Stimulated activated CD4-positive, alpha-beta T cell treated with anti-CD3 and anti-CD28 coated beads, Interleukin-1b, Interleukin-23, amount 100 ng/mL, for 4 hours (primary cell): Measurements from ENCODE around the gene PTPRZ1.

ENCODE experiments used
- DNase-seq, 2 donors: peaks; one replicate each; pipeline ENCODE4 v3.0.0-alpha.2; 2020; ENCODE audit warnings: low read depth in 2 of 2

The PTPRZ1 gene

GRCh38 chr7:121954803-121955202 is 81.8 kb downstream of the PTPRZ1 start:
- DNase-seq = no peak

GRCh38 chr7:121957626-121958025 is 84.7 kb downstream of the PTPRZ1 start:
- no peak for DNase-seq

DNA sequence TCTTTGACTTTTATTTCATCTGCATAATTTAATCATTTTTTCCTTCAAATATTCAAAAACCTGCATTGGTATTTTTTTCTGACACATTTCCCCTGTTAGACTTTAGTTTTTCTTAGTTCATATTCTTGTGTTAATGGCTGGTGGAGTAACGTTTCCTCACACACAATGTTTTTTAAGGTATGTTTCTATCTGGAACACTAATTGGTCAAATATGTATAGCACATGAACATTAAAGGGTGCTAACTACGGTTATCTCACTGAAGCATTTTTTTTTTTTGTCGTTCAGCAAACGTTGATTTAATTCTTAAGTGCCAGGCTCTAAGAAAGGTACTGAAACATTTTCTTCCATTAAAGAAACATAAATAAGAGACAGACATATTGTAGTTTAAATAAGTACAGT is 87.7 kb downstream of the PTPRZ1 start:
- DNase-seq = no peak

DNA sequence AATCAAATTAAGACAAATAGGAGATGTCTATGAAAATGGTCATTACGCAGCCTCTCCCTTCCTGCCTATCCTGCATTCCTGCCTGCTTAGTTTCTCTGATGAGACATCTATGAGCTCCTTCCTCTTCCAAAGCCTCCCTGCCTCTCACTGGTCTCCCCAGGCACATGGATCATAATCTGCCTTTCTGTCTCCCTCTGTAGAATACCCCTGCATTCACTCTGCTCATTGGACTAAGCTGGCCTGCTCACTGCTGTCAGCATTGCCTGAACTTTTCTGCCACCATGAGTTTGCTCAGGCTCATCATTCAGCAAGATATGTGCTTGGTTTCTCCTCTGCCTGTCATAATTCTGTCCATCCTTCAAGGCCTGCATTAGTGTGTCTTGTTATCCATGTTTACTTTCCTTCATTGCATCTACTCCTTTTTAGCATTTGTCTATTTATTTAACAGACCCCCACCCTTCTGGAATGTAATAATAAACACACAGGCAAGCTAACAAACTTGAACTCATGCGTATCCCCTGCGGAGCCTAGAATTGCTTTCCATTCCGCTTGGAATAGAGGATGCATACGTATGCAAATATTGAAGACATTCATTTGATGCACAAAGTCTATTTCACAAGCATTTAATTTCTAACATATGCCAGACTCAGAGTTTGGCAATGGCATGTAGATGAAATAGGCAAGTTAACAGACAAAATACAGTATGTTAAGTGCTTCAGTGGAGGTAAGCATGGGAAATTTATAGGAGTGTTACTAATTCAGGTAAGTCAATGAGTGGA is 88.3 kb downstream of the PTPRZ1 start:
- no peak for DNase-seq

GRCh38 chr7:121966276-121966934 is 93.4 kb downstream of the PTPRZ1 start:
- DNase-seq = no peak

- DNase-seq = no peak
Observed at GRCh38 chr7:121966935-121967332, 94.0 kb downstream of the PTPRZ1 start.

GRCh38 chr7:121985476-121986030 is 112.6 kb downstream of the PTPRZ1 start:
- no peak for DNase-seq

DNA sequence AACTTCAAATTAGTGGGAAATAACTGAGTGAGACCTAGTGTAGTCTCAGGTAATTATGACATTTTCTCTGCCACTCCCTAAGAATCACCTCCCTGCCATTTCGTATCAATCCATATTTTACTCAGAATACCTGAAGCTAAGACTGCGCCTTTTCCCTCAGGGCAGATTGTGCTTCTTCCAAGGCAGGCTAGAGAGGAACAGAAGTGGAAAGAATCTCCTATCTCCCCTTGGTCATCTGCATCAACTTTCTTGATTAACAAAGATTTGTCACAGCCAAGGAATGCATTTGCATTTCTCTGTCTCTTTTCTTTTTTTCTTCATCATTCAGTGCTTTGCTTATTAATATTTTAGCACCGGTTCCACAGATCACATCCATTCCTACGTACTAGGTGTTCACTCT is 119.1 kb downstream of the PTPRZ1 start:
- no peak for DNase-seq

- DNase-seq = peak; percentile 2 to 10
Observed at GRCh38 chr7:121994625-121995410, 121.9 kb downstream of the PTPRZ1 start.

- DNase-seq = no peak
Observed at GRCh38 chr7:122006687-122007086, 133.7 kb downstream of the PTPRZ1 start.

DNA sequence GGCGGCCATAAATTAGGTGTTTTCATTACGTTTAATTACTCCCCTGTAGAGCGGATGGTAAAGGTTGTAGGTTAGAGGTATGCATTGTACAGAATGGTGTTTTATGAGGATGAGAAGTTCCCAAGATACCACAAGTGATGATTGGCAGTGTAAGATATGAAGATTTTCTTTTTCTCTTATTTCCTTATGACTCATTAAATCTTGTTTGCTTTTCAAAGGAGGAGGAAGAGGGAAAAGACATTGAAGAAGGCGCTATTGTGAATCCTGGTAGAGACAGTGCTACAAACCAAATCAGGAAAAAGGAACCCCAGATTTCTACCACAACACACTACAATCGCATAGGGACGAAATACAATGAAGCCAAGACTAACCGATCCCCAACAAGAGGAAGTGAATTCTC is 137.2 kb downstream of the PTPRZ1 start:
- no peak for DNase-seq

DNA sequence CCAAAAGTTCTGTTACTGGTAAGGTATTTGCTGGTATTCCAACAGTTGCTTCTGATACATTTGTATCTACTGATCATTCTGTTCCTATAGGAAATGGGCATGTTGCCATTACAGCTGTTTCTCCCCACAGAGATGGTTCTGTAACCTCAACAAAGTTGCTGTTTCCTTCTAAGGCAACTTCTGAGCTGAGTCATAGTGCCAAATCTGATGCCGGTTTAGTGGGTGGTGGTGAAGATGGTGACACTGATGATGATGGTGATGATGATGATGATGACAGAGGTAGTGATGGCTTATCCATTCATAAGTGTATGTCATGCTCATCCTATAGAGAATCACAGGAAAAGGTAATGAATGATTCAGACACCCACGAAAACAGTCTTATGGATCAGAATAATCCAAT is 140.1 kb downstream of the PTPRZ1 start:
- DNase-seq = no peak

DNA sequence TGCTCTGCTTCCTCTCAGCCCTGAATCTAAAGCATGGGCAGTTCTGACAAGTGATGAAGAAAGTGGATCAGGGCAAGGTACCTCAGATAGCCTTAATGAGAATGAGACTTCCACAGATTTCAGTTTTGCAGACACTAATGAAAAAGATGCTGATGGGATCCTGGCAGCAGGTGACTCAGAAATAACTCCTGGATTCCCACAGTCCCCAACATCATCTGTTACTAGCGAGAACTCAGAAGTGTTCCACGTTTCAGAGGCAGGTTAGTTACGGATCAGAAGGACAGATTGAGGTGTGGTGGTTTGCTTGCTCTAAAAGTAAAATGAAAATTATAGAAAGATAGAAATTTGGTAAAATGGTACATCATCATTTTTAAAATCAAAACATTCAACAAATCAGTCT is 140.7 kb downstream of the PTPRZ1 start:
- DNase-seq = no peak

DNA sequence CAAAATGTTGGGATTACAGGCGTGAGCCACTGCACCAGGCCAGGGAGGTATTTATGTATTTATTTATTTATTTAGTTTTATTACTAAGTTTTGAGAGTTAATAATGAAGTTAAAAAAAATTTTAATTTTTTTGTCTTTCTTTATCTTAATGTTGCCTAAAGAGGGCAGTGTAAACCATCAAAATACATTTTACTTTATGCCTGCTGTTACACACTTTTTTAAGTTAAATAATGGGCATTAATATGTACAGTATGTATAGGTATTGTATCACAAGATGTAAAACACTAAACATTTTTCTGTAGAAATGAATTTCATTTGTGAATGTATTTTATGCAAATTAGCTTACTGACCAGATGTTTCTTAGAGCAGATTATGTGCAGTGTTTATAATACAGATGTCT is 141.7 kb downstream of the PTPRZ1 start:
- DNase-seq = no peak

DNA sequence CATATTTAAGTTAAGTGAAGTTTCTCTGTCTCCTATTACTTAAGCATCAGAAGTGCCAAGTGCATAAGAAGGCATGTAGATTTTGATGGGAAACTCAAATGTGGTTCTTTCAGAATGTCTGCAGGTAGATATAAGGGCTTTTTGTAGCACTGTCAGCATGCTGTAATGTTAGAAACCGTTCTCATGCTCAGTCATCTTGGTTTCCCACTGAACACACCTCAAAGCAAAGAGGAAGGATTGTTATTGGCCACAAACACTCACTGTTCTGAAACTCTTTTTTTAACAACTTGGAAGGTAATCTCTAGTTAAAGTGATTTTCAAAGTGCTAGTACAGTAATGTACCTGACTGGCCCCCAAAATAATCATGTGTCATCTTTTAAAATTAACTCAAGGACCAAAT is 145.1 kb downstream of the PTPRZ1 start:
- DNase-seq = no peak

- no peak for DNase-seq
Observed at GRCh38 chr7:122027058-122027457, 154.1 kb downstream of the PTPRZ1 start.

DNA sequence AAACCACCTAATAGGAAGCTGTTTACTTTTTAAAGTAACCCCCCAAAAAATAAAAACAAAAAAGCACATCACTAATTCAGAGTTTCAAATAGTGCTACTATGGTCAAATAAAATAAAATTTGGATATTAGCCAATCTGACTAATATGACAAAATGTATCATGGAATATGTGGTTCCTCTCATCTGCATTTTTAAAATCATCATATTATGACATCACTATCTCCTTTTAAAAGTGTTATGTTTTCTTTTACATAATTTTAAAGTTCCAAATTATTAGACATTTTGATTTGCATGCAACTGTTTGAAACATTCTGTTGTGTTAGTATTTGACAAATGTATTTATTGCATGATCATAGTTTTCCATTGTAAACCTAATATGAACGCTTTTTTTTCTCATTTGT is 160.7 kb downstream of the PTPRZ1 start:
- DNase-seq = no peak

- no peak for DNase-seq
Observed at GRCh38 chr7:122035876-122036275, 162.9 kb downstream of the PTPRZ1 start.

DNA sequence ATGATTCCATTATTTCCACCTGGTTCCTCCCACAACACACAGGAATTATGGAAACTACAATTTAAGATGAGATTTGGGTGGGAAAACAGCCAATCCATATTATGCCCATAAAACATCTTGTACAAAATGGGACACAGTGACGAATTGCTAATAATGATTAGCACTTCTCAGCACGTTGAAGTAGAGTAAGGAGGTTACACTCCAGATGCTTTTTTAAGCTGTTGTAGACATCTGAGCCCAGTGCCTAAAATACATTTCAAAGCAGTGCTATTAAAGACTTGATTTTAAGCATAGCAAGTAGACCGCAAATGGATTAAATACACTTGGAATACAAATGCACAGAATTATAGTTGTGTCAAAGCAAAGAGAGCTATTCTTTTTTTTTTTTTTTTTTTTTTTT is 165.2 kb downstream of the PTPRZ1 start:
- no peak for DNase-seq

GRCh38 chr7:122038904-122039303 is 165.9 kb downstream of the PTPRZ1 start:
- no peak for DNase-seq

DNA sequence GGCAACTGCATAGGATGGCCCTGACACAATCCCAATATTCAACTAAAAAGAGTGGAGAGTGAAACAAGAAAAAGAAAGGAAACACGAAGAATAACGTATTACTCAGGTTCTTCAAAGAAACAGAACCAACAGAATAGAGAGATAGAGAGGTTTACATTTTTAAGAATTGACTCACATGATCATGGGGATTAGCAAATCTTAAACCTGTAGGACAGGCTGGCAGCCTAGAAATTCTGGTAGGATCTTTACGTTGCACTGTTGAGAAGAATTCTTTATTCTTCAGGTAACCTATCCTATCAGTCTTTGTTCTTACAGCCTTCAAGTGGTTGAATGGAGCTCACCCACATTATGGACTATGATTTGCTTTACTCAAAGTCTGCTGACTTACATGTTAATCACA is 167.2 kb downstream of the PTPRZ1 start:
- DNase-seq = no peak

DNA sequence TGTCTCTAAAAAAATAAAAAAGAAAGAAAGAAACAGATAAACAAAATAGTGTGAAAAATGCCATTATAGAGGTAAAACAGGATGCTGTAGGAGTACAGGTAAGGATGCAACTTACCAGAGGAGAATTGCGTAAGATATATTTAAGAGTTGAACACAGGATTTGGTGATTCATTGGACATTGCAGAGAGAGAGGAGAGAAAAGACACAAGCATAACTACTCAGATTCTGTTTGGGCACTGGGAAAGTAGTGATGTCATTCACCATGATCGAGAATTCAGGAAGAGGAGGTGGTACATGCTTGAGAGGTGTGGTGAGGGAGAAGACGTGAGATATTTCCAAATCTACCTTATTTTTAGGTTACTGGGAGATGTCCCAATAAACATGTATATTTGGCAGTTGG is 173.4 kb downstream of the PTPRZ1 start:
- no peak for DNase-seq
